AML-193 (cell line): Measurements from ENCODE around the gene CCDC110.
A peak's percentile ranks its signal among the peaks of the same experiment; 100 is the strongest.
"Not testable (repeated sequence)": the region's sequence is repeated elsewhere in the genome, so short reads cannot be mapped to it uniquely, and the experiment has no call there.

ENCODE experiments used
- DNase-seq, 2 experiments: peaks; one replicate each; lab custom pipeline; 2025; lab: John Stamatoyannopoulos, UW

CCDC110 gene

GRCh38 chr4:185471235-185472102, at the start of gene CCDC110:
Gene CCDC110 (minus strand): TSS chr4:185471733. CDS start chr4:185471683, 50 bp downstream.
- DNase-seq: no peak

GRCh38 chr4:185520119-185520518, 48.6 kb upstream of the CCDC110 start:
- DNase-seq: no peak

DNA sequence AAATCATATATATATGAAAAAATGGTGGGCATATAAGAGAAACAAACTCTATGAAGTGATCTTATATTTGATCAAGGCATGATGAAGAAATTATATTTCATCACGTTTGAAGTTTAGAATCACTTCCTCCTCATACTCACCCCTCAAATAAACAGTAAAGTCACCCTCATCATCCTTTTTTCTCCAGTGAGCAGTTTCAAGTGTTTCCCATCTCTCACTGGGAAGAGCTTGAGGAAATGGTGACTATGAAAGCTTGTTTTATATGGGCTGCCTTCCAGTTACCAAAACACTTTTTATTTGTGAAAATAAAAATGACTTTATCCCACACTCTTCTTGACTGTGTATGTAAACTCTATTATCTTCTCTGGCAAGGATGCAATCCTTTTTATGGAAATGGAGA, 47.0 kb upstream of the CCDC110 start:
- no peak for DNase-seq

DNA sequence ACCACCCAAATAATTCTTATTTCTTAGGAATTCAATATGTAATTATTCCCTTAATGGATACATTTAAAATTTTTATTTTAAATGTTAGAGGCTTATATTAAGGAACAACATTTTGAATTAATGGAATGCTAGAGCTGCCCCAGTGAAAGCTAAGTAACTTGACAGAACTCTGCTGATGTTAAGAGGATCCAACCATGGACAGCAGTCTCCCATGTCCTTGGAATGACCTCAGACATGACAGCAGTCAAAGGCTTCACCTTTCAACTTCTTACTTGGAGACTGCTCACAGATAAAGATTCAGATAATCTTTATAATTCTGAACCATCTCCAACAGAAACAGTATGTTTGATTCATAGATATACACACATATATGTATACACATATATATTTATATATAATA, 46.5 kb upstream of the CCDC110 start:
- no peak for DNase-seq

DNA sequence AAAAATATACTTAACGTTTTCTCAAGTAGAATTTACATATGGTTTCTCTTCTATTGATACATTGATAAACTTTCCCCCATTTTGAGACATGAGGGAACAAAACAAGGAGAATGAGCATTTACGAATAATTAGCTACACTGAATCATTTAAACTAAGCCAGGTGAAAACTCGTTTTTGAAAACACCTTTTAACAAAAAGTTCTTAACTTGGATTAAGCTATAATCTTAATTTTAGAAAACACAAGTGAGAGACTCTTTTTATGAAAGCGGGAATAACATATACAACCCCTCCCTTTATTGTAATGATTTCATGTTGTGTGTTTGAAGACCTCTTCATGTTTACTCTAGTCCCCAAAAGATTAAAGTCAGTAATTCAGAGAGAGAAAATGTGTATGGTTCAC, 43.7 kb upstream of the CCDC110 start:
- no peak for DNase-seq

DNA sequence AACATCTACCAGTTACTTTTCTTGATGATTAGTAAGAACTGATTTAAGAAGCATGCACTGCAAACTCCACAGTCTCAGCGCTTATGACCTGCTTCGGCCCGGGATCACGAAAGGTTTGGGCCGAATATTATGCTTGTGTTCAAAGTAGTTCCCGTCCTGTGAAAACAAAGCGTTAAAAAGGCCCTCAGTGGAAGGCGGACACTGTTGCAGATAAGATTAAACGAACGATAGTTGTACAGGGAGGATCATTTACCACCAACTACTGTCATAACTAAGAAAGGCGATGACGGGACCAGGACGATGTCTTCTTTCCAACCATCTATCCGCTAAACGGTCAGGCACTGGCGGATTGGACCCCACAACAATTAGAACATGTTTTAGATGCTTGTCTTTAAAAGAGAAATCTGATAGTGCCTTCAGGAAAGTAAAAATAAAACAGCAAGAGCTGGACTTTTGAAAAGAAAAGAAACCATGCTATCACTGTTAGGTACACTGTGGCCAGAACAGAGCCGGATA, 42.7 kb upstream of the CCDC110 start:
- no peak for DNase-seq

DNA sequence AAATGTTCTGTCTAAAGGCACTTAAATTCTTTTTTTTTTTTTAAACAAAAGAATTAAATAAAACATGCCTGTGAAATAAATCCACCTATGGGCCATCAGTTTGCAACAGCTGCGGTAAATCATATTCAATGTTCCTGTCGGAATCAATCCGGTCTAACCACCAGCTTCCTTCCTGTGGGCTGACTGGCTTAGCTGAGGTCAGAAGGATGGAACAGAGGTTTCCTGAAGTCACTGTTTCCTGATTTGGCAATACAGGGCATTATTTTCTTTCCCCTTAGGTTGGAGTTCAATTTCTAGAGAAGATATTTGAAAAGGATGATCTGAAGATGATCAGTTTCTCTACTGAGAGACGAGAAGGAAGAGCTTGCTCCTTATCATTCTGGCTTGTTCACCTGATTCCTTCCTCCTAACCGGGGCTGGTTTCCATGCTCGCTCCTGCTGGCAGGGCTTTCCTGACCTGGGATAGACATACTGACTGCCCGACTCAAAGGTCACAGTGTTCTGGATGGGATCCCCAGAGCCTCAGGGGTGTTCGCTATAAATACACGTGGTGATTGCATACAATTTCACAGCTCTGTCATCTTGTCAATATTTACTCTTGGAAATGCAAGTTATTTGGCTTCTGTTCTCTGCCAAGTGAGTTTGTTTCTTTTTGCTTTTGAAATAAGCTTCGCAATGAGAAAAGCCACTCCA, 42.1 kb upstream of the CCDC110 start:
- DNase-seq: peak; percentile 30 to 41

- no peak for DNase-seq
Measured at GRCh38 chr4:185512516-185512915, 41.0 kb upstream of the CCDC110 start.

DNA sequence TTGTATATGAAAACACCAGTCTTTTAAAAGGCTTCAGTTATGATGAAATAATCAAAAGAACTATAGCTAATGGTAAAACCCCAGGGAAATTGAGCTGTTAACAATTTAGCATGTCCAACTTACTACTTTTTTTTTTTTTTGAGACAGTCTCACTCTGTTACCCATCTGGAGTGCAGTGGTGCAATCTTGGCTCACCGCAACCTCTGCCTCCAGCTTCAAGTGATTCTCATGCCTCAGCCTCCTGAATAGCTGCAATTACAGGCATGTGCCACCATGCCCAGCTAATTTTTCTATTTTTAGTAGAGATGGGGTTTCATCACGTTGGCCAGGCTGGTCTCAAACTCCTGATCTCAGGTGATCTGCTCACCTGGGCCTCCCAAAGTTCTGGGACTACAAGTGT, 39.7 kb upstream of the CCDC110 start:
- DNase-seq: not testable (repeated sequence)

GRCh38 chr4:185510806-185511205, 39.3 kb upstream of the CCDC110 start:
- no peak for DNase-seq

- DNase-seq: no peak
Measured at GRCh38 chr4:185508181-185508580, 36.6 kb upstream of the CCDC110 start.

GRCh38 chr4:185506422-185506821, 34.9 kb upstream of the CCDC110 start:
- no peak for DNase-seq

- DNase-seq: no peak
Measured at GRCh38 chr4:185504098-185505047, 32.8 kb upstream of the CCDC110 start.

- no peak for DNase-seq
Measured at GRCh38 chr4:185502386-185502785, 30.9 kb upstream of the CCDC110 start.

GRCh38 chr4:185500576-185500975, 29.0 kb upstream of the CCDC110 start:
- no peak for DNase-seq

DNA sequence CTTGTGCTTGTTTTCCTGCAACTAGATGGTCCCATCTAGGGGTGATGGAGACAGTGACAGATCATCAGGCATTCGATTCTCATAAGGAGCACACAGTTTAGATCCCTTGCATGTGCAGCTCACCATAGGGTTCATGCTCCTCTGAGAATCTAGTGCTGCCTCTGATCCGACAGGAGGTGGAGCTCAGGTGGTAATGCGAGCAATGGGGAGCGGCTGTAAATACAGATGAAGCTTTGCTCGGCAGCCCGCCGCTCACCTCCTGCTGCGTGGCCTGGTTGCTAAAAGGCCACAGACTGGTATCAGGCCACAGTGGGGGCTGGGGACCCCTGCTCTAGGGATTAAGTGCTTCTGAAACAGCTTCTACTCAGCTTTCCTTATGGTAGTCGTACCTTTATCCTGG, 28.5 kb upstream of the CCDC110 start:
- no peak for DNase-seq

DNA sequence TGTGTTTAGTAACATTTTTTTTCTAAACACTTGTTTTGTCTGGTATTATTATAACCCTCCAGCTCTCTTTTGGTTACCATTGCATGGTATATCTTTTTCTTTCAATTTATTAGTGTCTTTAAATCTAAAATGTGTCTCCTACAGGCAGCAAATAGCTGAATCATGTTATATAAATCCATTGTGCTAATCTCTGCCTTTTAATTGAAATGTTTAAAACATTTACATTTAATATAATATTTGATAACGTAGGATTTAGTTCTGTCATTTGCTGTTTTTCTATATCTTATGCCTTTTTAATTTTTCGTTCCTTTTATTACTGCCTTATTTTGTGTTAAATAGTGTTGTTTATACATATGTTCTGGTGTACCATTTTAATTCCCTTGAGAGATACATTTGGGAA, 17.1 kb upstream of the CCDC110 start:
- DNase-seq: no peak

DNA sequence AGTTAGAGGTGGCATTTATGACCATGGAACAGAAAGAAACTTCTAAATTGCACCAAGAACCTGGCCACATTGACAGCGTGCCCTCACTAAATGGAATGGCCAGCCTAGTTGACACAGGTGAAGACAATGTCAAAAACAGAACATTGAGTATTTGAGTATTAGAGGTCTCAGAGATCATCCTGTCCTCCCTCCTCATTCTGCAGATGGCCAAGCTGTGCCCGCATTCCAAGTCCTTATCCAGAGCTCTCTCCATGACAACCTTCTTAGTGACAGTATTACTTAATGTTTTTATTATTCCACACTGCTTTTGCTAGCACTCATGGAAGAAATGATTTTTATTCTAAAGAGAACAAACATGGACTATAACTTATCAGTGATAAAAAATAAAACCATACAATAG, 9.9 kb upstream of the CCDC110 start:
- DNase-seq: no peak

GRCh38 chr4:185480016-185480732, 8.6 kb upstream of the CCDC110 start:
- no peak for DNase-seq

- DNase-seq: no peak
Measured at GRCh38 chr4:185479507-185479971, 8.0 kb upstream of the CCDC110 start.

- DNase-seq: no peak
Measured at GRCh38 chr4:185473247-185473646, 1.7 kb upstream of the CCDC110 start.
